ENCODE measurements around the gene GABARAP.

GABARAP gene

DNA sequence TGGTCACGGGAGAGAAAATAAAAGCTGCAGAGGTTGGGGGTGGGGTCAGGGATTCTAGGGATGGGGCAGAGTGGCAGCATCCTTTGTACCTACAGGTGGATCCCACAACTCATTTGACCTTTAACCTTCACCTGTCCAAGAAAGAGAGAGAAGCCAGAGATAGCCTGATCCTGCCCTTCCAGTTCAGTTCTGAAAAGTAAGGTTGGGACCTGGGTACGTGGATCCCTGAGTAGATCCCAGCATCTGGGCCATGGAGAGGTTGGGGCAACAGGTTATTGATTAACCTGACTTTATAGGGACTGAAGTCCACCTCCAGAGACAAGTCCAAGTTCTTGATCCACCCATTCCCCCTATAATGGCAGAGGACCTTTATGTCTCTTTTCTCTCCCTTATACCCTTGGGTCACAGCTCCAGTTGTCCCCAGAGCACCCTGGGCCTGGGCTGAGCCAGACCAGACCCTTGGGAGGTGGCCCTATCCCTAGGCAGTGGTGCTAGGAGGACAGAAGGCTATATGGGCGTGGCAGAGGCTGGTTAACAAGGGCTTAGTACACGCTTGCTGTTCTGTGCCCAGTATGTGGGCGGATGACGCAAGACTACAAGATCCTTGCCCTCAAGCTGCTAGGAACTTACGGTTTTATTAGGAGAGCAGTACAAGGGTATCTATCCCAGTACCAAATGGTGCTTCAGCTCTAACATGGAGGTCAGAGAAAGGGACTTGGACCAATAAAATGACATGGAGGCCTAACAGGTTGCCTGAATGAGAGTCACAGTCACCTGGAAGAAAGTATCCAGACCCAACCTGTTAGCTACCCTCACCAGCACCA is 16.7 kb upstream of the GABARAP start:
- TF ChIP-seq, protein P1, sequence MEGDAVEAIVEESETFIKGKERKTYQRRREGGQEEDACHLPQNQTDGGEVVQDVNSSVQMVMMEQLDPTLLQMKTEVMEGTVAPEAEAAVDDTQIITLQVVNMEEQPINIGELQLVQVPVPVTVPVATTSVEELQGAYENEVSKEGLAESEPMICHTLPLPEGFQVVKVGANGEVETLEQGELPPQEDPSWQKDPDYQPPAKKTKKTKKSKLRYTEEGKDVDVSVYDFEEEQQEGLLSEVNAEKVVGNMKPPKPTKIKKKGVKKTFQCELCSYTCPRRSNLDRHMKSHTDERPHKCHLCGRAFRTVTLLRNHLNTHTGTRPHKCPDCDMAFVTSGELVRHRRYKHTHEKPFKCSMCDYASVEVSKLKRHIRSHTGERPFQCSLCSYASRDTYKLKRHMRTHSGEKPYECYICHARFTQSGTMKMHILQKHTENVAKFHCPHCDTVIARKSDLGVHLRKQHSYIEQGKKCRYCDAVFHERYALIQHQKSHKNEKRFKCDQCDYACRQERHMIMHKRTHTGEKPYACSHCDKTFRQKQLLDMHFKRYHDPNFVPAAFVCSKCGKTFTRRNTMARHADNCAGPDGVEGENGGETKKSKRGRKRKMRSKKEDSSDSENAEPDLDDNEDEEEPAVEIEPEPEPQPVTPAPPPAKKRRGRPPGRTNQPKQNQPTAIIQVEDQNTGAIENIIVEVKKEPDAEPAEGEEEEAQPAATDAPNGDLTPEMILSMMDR (IDR thresholded peaks at IDR 0.05), result no peak
- DNase-seq, result no peak
- Histone ChIP-seq H3K9me3 (no peaks in the 10 kb centered on the region), H3K4me3 (no peak overlapping the region), H3K27me3 (peaks cover 6 to 39% of the 10 kb centered on the region in 2 donors), H3K36me3 (peaks cover 30 to 62% (median 55%) of the 10 kb centered on the region in 3 donors), H3K4me1 (peaks cover 0 to 38% (median 21%) of the 10 kb centered on the region in 4 donors), H3K27ac (no peak overlapping the region)
- intact Hi-C loops (cut with DNase I; ENCODE audit: low total_unique reads), result loop anchor here (10.0 kb wide), 2 partner anchors 86 to 306 kb away; partner anchors contain the start of gene SENP3

DNA sequence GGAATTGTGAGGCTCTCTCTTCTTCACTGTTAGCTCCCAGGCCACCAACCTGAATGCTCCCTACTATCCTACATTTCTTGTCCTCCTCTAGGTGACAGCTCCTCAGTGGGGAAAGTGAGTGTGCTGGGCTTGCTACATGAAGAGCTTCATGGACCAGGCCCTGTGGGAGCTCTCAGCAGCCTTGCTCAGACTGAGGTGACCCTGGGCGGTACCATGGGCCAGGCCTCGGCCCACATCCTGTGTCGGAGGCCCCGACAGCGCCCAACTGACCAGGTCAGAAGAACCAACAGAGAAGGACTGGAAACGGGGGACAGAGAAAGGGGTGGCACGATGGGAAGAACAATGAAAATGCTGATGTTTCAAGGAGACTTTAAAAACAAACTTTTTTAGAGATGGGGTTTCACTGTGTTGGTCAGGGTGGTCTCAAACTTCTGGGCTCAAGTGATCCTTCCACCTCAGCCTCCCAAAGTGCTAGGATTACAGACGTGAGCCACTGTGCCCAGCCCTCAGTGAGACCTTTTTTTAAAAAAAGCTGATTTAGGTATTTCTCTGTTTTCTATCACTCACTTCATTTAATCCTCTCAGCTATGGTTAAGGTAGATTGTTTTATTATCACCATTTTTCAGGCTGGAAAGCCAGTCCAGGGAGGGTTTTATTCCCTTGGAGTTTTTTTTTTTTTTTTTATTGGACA is 14.7 kb upstream of the GABARAP start:
- H3K9me3 ChIP-seq, result no peaks in the 10 kb centered on the region
- H3K27me3 ChIP-seq, result peaks cover 0 to 18% of the 10 kb centered on the region in 2 donors
- intact Hi-C loops (cut with DNase I; ENCODE audit: low total_unique reads), result loop anchor here (10.0 kb wide), 2 partner anchors 88 to 308 kb away; partner anchors contain the start of gene SENP3
- H3K4me1 ChIP-seq, result peaks cover 0 to 35% (median 21%) of the 10 kb centered on the region in 4 donors
- TF ChIP-seq, protein P1 (IDR thresholded peaks at IDR 0.05), result no peak
- H3K36me3 ChIP-seq, result peaks cover 30 to 62% (median 55%) of the 10 kb centered on the region in 3 donors
- H3K4me3 ChIP-seq, result no peak overlapping the region
- H3K27ac ChIP-seq, result no peak overlapping the region
- no peak for DNase-seq

DNA sequence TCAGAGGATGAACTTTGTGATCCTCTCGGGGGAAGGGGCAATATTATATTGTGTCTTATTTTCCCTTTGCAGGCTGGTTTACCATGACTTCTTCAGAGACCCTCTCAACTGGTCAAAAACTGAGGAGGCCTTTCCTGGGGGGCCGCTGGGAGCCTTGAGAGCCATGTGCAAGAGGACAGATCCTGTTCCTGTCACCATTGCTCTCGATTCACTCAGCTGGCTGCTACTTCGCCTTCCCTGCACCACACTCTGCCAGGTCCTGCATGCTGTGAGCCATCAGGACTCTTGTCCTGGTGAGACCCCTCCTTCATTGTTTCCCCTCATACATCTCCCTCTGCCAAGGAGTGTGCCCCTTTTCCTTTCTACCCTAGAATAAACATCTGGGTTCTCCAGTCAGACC is 12.3 kb upstream of the GABARAP start:
- H3K9me3 ChIP-seq, result no peaks in the 10 kb centered on the region
- H3K27ac ChIP-seq, result no peak overlapping the region
- H3K36me3 ChIP-seq, result peaks cover 30 to 54% (median 51%) of the 10 kb centered on the region in 3 donors
- intact Hi-C loops (cut with DNase I; ENCODE audit: low total_unique reads), result loop anchor here (10.0 kb wide), 2 partner anchors 90 to 310 kb away; partner anchors contain the start of gene SENP3
- TF ChIP-seq, protein P1 (IDR thresholded peaks at IDR 0.05), result no peak
- no peaks in the 10 kb centered on the region for H3K27me3 ChIP-seq
- H3K4me1 ChIP-seq, result peaks cover 0 to 35% (median 21%) of the 10 kb centered on the region in 4 donors
- no peak overlapping the region for H3K4me3 ChIP-seq
- no peak for DNase-seq

DNA sequence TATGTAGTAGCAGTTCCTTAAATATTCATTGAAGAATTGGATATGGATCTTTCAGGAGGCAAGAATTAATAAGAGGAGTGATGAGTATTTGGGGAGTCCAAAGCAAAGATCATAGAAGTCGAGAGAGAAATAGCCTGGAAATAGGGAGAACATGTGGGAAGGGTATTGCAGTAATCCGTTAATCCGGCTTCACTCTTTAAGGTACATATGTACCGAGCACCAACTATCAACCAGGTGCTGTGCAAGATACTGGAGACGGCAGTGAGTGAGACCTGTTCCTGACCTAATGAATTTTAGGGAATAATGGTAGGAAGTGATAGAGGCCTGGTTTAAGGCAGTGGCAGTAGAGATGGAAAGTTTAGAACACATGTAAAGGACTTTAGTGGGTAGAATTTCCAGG is 10.8 kb upstream of the GABARAP start:
- peaks cover 0 to 40% (median 32%) of the 10 kb centered on the region in 4 donors for H3K4me1 ChIP-seq
- H3K36me3 ChIP-seq, result peaks cover 24 to 39% (median 37%) of the 10 kb centered on the region in 3 donors
- DNase-seq, result no peak
- H3K27ac ChIP-seq, result peak overlapping the region; percentile 96 to 100
- intact Hi-C loops (cut with DNase I; ENCODE audit: low total_unique reads), result loop anchor here (10.0 kb wide), 2 partner anchors 92 to 312 kb away; partner anchors contain the start of gene SENP3
- H3K27me3 ChIP-seq, result no peaks in the 10 kb centered on the region
- TF ChIP-seq, protein P1 (IDR thresholded peaks at IDR 0.05), result no peak
- H3K9me3 ChIP-seq, result no peaks in the 10 kb centered on the region
- peak overlapping the region; percentile 94 to 98 for H3K4me3 ChIP-seq

GRCh38 chr17:7252176-7253043 is 10.2 kb upstream of the GABARAP start, which contains the start of gene ELP5:
ELP5 (plus strand) TSS chr17:7252215; CDS start chr17:7252551, 336 bp downstream.
- no peaks in the 10 kb centered on the region for H3K9me3 ChIP-seq
- TF ChIP-seq, protein P1 (IDR thresholded peaks at IDR 0.05), result no peak
- H3K36me3 ChIP-seq, result peaks cover 22 to 33% (median 32%) of the 10 kb centered on the region in 3 donors
- no peaks in the 10 kb centered on the region for H3K27me3 ChIP-seq
- H3K27ac ChIP-seq, result peak within 1 kb of the TSS; percentile 96 to 100
- H3K4me3 ChIP-seq, result peak within 1 kb of the TSS; percentile 94 to 98
- intact Hi-C loops (cut with DNase I; ENCODE audit: low total_unique reads), result loop anchor here (10.0 kb wide), 2 partner anchors 92 to 312 kb away; partner anchors contain the start of gene SENP3
- peaks cover 0 to 40% (median 32%) of the 10 kb centered on the region in 4 donors for H3K4me1 ChIP-seq
- peak; percentile 94 to 97 for DNase-seq

Data from tibial artery (tissue), 4 donors.